AG08396 (cell line): Measurements from ENCODE around the gene NCBP1.
A peak's percentile ranks its signal among the peaks of the same experiment; 100 is the strongest.
"Not testable (repeated sequence)": the region's sequence is repeated elsewhere in the genome, so short reads cannot be mapped to it uniquely, and the experiment has no call there.

ENCODE experiments used
- DNase-seq: peaks from one replicate; pipeline ENCODE4 v3.0.0; 2012; ENCODE audit warnings: low spot score, mixed read lengths

NCBP1 gene

GRCh38 chr9:97632985-97633858, at the start of gene NCBP1, which contains the start of gene TSTD2:
NCBP1 (plus strand) TSS chr9:97633821; CDS start chr9:97633882, 61 bp downstream.
TSTD2 (minus strand) TSS chr9:97633368; CDS start chr9:97627562, 5,806 bp downstream.
- DNase-seq: peak; percentile 96

- DNase-seq: not testable (repeated sequence)
Observed at GRCh38 chr9:97584778-97585177, 48.8 kb upstream of the NCBP1 start.

- DNase-seq: not testable (repeated sequence)
Observed at GRCh38 chr9:97586909-97587308, 46.7 kb upstream of the NCBP1 start.

GRCh38 chr9:97591535-97591934, 42.1 kb upstream of the NCBP1 start:
- DNase-seq: no peak

- DNase-seq: no peak
Observed at GRCh38 chr9:97592126-97592525, 41.5 kb upstream of the NCBP1 start.

GRCh38 chr9:97593960-97594359, 39.7 kb upstream of the NCBP1 start:
- peak; percentile 43 for DNase-seq

GRCh38 chr9:97594381-97594921, 39.2 kb upstream of the NCBP1 start:
- no peak for DNase-seq

- DNase-seq: no peak
Observed at GRCh38 chr9:97596906-97597305, 36.7 kb upstream of the NCBP1 start.

GRCh38 chr9:97598461-97599288, 34.9 kb upstream of the NCBP1 start:
- DNase-seq: peak; percentile 74

- DNase-seq: no peak
Observed at GRCh38 chr9:97599314-97599846, 34.2 kb upstream of the NCBP1 start.

GRCh38 chr9:97600531-97601227, 32.9 kb upstream of the NCBP1 start:
- no peak for DNase-seq

GRCh38 chr9:97601228-97601898, 32.3 kb upstream of the NCBP1 start:
- DNase-seq: no peak

- no peak for DNase-seq
Observed at GRCh38 chr9:97602430-97602829, 31.2 kb upstream of the NCBP1 start.

GRCh38 chr9:97604901-97605645, 28.5 kb upstream of the NCBP1 start:
- DNase-seq: no peak

- DNase-seq: peak; percentile 54
Observed at GRCh38 chr9:97615439-97616072, 18.1 kb upstream of the NCBP1 start.

GRCh38 chr9:97617939-97618416, 15.6 kb upstream of the NCBP1 start:
- DNase-seq: no peak

- not testable (repeated sequence) for DNase-seq
Observed at GRCh38 chr9:97620063-97620462, 13.6 kb upstream of the NCBP1 start.

GRCh38 chr9:97622483-97622882, 11.1 kb upstream of the NCBP1 start:
- DNase-seq: not testable (repeated sequence)

- DNase-seq: no peak
Observed at GRCh38 chr9:97623946-97624345, 9.7 kb upstream of the NCBP1 start.

- DNase-seq: no peak
Observed at GRCh38 chr9:97625620-97626019, 8.0 kb upstream of the NCBP1 start.
